SK-N-SH (cell line): ENCODE results near the gene E2F1.
"Not testable (repeated sequence)": the region's sequence is repeated elsewhere in the genome, so short reads cannot be mapped to it uniquely, and the experiment has no call there.

ENCODE experiments used
- CTCF ChIP-seq: fragments of 200-600 bp; sonication (generic); IDR thresholded peaks from 2 replicates; pipeline ENCODE4 v1.6.1; 2017; ENCODE audit warnings: antibody characterized with exemption, mild to moderate bottlenecking, moderate library complexity
- EP300 ChIP-seq, 2 experiments: IDR thresholded peaks; 2 replicates each; pipeline versions ENCODE4 v1.4.0 to v1.6.1; 2012; ENCODE audit warnings: borderline replicate concordance in 1 of 2, low read depth in 1 of 2, low read length in 1 of 2
- REST ChIP-seq: IDR thresholded peaks from 2 replicates; pipeline ENCODE4 v1.6.1; 2012; ENCODE audit warnings: mild to moderate bottlenecking, low read depth, low read length, moderate library complexity
- RFX5 ChIP-seq: IDR thresholded peaks from 2 replicates; pipeline ENCODE4 v1.6.1; 2012; ENCODE audit warnings: mild to moderate bottlenecking, improper control_type of control experiment, low read length
- TAF1 ChIP-seq: IDR thresholded peaks from 2 replicates; pipeline ENCODE4 v1.6.1; 2012; ENCODE audit warnings: low read depth, mild to moderate bottlenecking, low read length, moderate library complexity, borderline replicate concordance
- USF1 ChIP-seq: IDR thresholded peaks from 2 replicates; pipeline ENCODE4 v1.4.0; 2012; ENCODE audit warnings: low read depth, borderline replicate concordance

- TF ChIP-seq RFX5; CTCF; EP300 (IDR thresholded peaks at IDR 0.05; ENCODE audit: borderline replicate concordance in 1 of 2, low read depth in 1 of 2, low read length in 1 of 2); TAF1; USF1; REST: not testable (repeated sequence)
Measured at GRCh38 chr20:33631910-33632309, 54.3 kb downstream of the E2F1 start.
